GM18858 (cell line): Measurements from ENCODE around the gene ARHGEF28.

Experiments
- ATAC-seq: cut with Tn5 transposase; IDR thresholded peaks from one replicate; pipeline ENCODE4 v1.9.1; 2021; ENCODE audit not compliant: unreplicated experiment

Gene ARHGEF28

DNA sequence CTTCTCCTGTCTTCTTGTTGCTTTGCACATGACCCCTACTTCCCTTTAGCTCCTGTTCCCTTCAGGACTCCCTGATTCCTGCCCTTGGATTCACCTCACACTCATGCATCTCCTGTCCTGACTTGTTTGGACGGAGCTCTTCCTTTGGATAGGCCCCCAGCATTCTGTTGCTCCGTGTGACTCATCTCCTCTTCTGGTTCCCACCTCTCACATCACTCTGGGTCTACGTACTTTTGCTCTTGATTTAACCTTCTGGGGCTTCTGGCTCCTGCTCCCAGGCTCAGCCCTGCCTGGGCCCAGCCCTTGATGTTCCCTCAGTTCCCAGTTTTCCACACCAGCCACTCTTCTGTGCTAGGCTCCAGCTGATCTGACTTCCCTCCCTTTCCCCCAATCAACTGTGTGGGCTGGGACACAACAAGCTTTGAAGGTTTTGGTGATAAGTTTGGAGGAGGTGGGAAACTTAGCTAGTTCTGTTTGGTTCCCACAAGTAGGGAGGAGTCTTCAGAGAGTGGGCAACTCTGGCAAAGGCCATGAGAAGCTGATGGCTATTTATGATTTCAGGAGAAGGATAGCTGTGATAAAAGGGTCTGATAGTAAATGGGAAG lies 331.5 kb downstream of the ARHGEF28 start:
- ATAC-seq = no peak

DNA sequence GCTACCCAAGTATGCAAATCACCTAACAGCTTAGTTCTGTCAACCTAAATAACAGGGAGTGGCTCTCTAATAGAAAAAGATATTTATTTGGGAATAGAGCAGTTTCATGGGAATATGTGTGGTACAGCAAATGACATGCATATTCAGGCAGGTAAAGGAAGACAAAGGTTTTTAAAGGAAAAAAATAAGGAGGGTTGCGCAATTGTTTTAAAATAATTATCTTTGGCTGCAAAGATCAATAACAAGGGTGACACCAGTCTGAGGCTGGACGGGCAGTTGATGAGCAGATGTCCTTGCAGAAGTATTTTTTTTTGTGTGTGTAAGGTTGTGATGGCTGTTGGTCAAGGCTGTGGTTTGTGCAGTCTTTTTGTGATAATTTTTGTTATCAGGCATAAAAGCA lies 332.0 kb downstream of the ARHGEF28 start:
- ATAC-seq = no peak

DNA sequence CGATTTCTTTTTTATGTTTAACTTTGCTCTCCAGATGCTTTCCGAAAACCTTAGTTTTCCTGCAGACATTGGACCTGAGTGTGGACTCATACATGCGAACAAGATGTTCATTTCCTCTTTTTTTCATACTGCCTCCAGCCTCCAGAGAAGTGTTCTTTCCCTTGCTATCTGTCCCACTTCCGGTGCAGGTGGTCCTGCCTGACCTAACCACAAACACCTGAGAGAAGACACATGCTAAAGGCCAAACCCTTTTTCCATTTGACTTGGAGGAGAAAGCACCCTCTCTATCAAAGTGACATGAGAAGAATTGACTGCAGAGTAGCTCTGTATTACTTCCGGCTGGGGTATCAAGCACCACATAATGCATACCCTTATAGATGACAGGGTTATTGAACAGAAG lies 334.0 kb downstream of the ARHGEF28 start:
- no peak for ATAC-seq

DNA sequence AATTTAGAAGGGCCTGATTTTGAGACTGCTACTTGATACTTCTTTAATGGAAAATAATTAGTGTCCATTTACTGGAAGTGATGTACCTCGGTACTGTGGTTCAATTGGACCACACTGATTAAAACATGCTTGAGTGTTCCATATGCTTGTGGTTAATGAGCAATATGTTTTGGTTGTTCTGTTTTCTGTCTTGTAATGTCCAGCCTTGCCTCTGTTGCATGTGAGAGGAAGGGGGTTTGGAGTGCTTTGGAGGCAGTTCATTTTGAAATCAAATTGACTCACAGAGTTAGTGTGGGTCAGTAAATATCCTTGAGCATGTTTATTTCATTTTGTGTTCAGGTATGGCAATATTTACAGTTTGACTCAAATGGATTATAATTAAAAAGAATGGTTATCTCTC lies 334.4 kb downstream of the ARHGEF28 start:
- ATAC-seq = no peak

DNA sequence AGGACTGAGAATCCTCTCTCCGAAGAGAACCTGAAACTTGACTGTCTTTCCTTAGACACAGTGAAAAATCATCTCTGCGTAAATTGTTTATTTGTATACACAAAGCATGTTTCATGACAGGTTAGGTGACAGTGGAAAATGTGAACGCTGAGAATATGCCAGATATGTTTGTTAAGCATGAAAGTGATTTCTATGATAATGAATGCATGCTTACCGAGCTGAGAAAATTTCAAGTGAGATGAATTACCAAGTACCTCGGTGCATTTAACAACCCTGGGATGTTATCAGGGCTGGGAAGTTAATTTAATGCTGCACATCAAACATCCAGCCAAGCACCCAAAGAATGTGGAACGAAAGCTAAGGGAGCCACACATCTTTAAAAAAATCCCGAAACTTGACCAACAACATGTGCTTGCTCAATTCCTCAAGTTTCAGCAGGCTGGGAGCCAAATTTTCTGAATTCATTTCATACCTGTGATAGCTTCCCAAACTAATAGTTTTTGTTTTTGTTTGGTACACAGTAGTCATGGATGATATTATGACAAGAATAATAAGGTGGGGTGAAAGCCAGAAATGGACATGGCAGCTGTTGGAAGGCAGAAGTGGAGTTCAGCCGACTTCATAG lies 336.9 kb downstream of the ARHGEF28 start:
- no peak for ATAC-seq

DNA sequence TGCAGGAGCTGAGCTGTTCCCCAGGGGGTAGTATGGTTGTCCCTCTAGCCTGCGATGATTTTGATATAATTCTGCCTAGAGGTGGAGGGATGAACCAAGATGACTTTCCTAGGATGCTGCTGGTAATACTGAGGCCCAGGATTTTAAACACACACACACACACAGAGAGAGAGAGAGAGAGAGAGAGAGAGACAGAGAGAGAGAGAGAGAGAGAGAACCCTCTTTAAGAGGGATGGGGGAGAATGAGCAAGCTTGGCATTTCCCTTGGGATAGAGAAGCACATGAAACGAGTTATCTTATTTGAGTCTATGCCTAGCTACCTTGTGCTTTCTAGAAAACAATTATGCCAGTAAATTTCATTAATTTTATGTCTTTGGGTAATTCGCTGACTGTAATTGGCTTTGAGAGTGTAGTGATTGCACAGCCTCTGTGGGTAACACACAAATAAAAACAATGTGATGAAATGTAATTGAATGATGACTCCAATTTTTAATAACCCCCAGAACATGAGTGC lies 338.4 kb downstream of the ARHGEF28 start:
- ATAC-seq = no peak

DNA sequence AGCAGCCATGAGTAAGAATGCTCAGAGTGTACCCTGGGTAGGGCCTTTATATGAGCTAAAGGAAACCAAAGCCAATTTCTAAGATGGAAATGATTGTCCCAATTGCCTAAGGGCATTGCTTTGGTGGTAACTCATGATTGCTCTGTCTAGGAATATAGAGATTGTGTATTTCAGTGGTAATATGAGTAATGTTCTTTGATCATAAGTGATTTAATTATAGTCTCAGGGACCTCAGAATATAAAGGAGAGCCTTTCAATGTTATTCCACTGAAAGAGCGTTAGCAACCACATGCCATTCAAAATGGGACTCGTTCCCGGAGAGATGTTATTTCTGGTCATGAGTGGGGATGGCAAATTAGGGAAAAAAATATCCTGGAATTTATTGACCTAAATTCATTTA lies 340.5 kb downstream of the ARHGEF28 start:
- ATAC-seq = no peak

DNA sequence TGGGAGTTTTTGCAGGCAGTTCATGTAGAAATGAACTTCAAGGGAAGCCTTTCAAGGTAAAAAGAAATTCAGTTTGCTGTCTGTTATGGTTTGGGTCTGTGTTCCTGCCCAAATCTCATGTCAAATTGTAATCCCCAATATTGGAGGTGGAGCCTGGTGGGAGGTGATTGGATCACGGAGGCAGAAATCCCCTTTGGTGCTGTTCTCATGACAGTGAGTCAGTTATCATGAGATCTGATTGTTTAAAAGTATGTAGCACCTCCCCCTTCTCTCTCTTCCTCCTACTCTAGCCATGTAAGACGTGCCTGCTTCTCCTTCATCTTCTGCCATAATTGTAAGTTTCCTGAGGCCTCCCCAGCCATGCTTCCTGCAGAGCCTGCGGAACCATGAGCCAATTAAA lies 341.4 kb downstream of the ARHGEF28 start:
- no peak for ATAC-seq

DNA sequence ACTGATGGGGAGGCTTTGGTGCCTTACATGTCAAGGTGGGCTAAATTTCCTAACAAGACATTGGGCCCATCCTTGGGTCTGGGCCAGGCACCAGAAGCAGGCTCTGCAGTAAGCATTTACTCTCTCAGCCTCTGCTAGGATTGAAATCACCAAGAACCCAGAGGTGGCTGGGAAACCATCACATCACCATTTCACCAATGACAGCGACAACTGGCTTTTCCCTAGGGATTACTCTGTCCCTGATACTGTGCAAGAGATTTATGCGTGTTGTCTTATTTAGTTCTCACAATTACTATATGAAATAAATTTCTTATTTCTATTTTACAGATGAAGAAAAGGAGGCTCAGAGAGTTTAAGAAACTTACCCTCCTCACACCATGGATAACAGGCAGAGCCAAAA lies 342.2 kb downstream of the ARHGEF28 start:
- no peak for ATAC-seq

DNA sequence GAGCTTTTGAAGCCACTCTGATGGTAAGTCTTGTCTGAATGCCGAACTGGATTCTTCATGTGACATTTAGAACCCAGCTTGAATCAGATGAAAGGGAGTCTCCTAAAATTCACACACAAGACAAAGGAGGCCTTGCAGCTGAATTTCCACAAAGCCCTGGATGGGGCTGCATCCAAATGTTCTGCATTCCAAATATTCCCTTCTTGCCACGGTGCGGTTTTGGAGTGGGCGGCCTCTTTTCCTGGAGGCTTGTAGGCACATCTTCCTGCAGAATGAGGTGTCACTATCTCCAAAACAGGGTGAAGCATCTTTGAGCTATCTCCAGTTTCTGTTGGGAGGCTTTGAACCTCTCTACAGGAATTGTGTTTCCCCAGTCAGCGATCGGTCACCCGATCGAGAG lies 342.7 kb downstream of the ARHGEF28 start:
- ATAC-seq = no peak

DNA sequence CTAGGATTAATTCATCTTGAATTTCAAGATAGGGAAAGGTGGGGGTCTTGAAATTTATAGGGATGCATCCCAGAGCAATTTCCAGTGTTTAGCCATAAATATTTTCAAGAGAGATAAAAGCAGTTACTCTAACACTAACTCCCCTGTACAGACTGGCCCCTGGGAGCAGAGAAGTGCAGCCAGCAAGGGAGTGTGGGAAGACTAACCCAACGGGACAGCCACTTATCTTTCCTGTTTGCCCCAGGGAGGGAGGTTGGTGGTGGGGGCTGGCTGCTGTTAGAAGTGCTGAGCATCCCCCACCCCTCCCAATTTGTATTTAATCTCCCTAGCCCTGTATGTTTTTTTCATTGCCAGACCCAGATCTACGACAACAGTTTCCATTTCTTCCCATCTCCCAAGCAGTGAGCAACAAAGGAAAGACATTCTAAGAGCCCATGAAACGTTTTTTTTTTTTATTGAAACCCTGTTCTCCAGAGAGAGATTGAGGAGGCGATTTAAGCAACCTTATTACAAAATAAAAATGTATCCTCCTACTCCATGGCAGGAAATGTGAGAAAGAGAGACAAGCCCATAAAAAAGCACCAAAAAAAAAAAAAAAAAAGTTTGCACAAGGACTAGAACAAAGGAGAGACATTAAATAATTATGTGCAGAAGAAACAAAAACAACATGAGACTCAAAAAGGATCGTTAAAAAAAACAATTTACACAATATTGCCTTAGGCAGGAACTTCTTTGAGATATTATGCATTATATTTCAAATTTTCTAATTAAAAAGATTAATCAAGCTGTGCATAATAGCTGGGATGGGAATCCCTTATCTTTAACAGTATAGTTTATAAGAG lies 343.4 kb downstream of the ARHGEF28 start:
- ATAC-seq = no peak

DNA sequence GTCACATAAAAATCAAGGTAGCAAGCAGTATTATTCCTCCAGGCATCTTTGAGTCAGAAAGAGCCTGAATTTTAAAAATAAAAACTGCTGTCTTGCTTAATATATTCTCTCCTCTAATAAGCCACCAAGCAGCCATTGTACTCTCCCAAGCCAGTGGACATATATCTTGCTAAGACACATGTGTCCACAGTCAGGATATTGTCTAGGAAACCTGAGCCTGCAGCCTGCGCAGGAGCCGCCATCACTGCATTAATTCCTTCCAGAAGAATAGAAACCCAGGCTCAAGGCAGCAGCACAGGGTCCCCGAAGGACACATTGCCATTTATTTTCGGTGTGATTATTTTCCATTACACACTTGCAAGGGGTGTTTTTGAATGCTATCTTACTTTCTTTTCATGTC lies 345.3 kb downstream of the ARHGEF28 start:
- ATAC-seq = no peak

DNA sequence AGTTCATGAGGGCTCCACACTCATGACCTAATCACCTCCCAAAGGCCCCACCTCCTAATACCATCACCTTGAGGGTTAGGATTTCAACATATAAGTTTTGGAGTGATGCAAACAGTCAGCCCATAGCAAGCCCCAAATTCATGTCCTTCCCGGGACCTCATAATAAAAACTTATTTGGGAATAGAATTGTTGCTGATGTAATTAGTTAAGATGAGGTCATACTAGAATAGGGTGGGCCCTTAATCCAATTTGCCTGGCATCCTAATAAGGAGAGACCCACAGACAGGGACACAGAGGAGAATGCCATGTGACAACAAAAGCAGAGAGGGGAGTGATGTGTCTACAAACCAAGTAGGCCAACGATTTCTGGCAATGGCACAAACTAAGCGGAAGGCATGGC lies 347.1 kb downstream of the ARHGEF28 start:
- ATAC-seq = no peak

DNA sequence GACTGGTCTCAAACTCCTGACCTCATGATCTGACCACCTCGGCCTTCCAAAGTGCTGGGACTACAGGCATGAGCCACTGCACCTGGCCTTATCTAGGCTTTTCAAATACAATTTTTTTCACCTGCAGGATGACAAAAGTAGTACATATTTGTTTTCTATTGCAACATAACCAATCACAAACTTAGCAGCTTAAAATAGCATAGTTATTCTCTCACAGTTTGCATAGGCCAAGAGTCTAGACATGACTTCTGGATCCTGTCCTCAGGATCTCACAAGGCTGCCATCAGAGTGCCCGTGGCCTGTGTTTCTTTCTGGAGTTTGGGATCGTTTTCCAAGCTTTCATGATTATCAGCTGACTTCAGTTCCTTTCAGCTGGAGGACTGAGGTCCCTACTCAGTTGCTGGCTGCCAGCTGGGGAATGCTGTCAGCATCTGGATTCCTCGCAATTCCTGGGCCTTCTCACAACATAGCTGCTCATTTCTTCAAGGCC lies 348.9 kb downstream of the ARHGEF28 start:
- ATAC-seq = no peak

DNA sequence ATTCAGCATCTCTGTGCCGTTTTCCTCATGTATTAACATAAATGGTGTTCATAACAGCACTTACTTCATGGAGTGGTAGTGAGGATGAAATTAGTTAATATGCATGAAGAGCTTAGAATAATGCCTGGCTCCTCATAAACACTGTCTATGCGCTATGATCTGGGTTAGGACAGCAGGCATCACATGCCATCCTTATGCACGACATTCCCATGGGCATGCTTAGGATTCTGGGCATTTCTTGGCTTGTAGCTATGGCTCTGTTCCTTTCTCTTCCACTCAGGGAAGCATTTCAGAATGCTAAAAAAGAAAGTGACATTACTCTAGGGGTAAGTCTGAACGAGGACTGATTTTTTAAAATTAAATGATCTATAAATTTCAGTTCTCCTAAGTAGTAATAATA lies 349.8 kb downstream of the ARHGEF28 start:
- no peak for ATAC-seq

DNA sequence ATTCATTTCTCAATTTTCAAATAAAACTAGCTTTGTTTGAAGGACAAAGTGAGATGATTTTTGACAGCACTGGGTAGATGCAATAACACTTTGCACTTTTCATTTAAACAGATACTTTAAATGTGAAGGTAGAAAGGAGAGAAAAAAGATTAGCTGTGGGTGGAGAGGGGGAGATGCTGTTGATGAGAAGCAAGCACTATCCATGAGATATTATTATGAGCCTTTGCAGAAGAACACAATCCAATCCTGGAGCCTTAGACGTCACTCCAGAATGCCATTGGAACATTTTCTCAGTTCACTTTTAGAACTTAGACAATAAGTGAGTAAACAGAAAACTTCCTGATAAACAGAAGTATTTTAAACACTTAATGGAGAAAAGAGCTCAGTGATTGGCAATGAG lies 351.1 kb downstream of the ARHGEF28 start:
- no peak for ATAC-seq

DNA sequence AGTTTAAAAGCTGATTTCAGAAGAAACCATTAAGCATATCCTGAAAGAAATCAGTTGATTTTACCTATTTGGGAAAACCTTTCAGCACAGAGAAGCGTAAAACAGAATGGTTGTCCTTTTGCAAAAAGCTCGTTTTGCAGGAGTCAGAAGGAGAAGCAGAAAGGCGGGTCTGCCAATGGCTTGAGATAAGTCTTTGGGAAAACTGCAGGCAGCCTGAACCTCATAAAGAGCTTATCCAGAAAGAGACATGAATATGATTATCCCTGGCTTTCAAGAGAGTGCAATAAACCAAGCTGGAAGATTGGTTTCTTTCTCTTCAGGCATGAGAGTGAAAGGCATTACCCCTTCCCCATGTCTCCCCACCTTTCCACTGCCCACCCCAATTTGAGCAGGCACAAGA lies 353.3 kb downstream of the ARHGEF28 start:
- ATAC-seq = no peak

DNA sequence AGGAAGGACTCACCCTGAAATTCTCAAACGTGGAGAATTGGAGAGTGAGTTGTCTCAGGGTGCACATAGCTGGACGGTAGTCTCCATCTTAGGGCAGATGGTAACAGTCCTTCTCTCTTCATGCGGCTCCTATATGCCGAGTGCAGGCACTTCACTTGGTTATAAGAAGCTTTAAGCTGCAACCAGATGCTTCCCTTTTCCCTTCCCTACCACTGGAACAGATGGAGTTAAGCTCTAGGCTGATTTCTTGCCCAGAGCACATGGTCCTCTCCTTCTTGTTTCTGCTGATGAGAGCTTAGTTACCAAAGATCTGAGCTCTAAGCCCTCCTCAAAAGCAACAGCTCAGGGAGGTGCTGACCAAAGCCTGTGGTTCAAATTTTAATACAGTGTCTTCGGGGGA lies 355.7 kb downstream of the ARHGEF28 start:
- ATAC-seq = no peak

DNA sequence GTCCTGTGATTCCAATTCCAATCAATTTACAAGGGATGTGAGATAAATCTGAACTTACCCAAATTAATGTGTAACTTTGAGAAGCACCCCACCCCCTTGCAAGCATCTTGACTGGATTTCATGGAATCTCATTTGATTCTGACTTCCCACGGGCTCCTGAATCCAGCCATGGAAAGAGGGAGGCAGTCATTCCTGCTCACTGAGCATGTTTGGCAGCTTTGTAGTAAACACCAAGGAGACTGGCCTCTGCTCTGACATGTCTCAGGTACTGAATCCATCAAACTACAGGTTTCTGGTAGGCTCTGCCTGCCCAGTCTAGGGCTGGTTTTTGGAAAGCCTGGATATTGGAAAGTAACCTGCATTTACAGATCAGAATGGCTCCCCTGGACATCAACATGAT lies 357.6 kb downstream of the ARHGEF28 start:
- ATAC-seq = no peak

DNA sequence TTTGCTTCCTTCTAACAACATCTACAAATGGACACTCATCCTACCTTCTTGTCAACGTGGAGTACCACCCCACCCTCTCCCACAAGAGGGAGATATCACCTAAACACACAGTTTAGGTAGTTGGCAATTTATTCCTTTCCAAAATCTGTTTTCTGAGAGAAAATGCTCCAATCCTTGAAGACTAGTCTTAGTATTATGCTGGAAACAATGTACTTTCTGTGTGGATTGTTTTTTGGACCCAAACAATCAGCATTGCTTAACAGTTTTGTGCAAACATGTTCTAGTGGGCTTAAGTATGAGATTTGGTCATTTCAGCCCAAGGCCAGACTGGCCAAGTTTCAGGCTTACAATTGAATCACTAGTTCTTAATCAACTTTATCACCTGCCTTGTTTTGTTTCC lies 359.1 kb downstream of the ARHGEF28 start:
- ATAC-seq = no peak

DNA sequence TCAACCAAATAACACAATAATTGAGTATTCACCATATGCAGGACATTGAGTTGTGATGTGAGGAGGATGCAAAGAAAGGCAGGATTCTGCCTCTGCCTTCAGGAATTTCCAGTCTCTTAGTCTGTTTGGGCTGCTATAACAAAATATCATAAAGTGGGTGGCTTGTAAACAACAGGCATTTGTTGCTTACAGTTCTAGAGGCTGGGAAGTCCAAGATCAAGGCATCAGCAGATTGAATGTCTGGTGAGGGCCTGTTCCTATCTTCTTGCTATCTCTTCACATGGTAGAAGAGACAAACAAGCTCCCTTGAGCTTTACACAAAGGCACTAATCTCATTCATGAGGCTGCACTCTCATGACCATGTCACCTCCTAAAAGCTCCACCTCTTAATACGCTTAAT lies 360.7 kb downstream of the ARHGEF28 start:
- ATAC-seq = no peak

DNA sequence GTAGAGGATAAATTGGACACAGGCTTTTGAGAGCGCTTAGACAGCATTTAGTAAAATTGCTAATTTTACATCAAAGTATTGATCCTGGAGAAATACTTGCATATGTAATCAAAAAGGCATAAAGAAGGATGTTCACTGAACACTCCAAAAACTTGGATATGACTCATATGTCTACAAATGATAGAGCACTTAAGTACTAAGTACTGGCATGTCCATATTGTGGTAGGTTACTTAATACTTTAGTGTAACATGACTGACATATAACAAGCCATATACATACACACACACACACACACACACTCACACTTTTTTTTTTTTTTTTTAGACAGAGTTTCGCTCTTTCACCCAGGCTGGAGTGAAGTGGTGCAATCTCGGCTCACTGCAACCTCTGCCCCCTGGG lies 361.9 kb downstream of the ARHGEF28 start:
- no peak for ATAC-seq
